PC-3 (cell line): ENCODE results near the gene DKKL1. TPM values are rescaled to one million over a fixed set of nuclear protein-coding genes. Genes with fewer than 3 reads are reported as not detected.

Experiments used
- ATAC-seq: fragments of 200-7000 bp; cut with Tn5 transposase; 2 replicates; pipeline ENCODE4 v1.9.1; 2020; ENCODE audit warnings: mild to moderate bottlenecking, moderate library complexity
- BruUV-seq: library from RNA; stranded (reverse); fragments of 400-500 nt; replicated peaks from 2 replicates; lab custom pipeline; 2021; lab: Mats Ljungman, UMichigan
- CTCF ChIA-PET: fragments of 300-600 bp; sonication (Branson Sonifier 250); formaldehyde crosslinking; loops from one replicate; lab custom pipeline; 2022; ENCODE audit warnings: antibody characterized with exemption; lab: Charles Lee
- POLR2A ChIA-PET: fragments of 300-600 bp; sonication (Branson Sonifier 250); formaldehyde crosslinking; loops from one replicate; lab custom pipeline; 2022; ENCODE audit warnings: antibody characterized with exemption; ENCODE audit not compliant: unreplicated experiment; lab: Charles Lee
- DNase-seq: peaks from one replicate; pipeline ENCODE4 v3.0.0-alpha.2; 2015
- H2AFZ ChIP-seq: fragments of 300-600 bp; sonication (generic); 2 replicates; pipeline ENCODE4 v1.6.0; 2016; ENCODE audit warnings: antibody characterized with exemption, low read length
- H3F3A ChIP-seq: fragments of 300-600 bp; sonication (generic); one replicate; pipeline ENCODE4 v1.6.0; 2017; ENCODE audit warnings: antibody characterized with exemption, low read length, control low read depth, mild to moderate bottlenecking; ENCODE audit not compliant: unreplicated experiment
- H3K27ac ChIP-seq: fragments of 300-600 bp; sonication (generic); 2 replicates; pipeline ENCODE4 v1.5.1; 2016; ENCODE audit warnings: mild to moderate bottlenecking, low read length
- H3K27me3 ChIP-seq: fragments of 300-600 bp; sonication (generic); 2 replicates; pipeline ENCODE4 v1.6.1; 2016; ENCODE audit warnings: low read length, mixed read lengths
- H3K36me3 ChIP-seq: fragments of 300-600 bp; sonication (generic); 2 replicates; pipeline ENCODE4 v1.6.1; 2016; ENCODE audit warnings: low read depth, mixed run types, low read length, mixed read lengths
- H3K4me1 ChIP-seq: fragments of 300-600 bp; sonication (generic); 2 replicates; pipeline ENCODE4 v1.5.1; 2016; ENCODE audit warnings: low read length; ENCODE audit not compliant: insufficient read depth
- H3K4me2 ChIP-seq: fragments of 300-600 bp; sonication (generic); 2 replicates; pipeline ENCODE4 v1.6.0; 2016; ENCODE audit warnings: low read length
- H3K4me3 ChIP-seq: fragments of 300-600 bp; sonication (generic); 2 replicates; pipeline ENCODE4 v1.5.1; 2016; ENCODE audit warnings: mild to moderate bottlenecking, low read length, mixed read lengths
- H3K79me2 ChIP-seq: fragments of 300-600 bp; sonication (generic); 2 replicates; pipeline ENCODE4 v1.6.1; 2017; ENCODE audit warnings: low read length, mixed read lengths
- H3K9ac ChIP-seq: fragments of 300-600 bp; sonication (generic); 2 replicates; pipeline ENCODE4 v1.6.0; 2016; ENCODE audit warnings: mild to moderate bottlenecking, low read length
- H3K9me2 ChIP-seq: fragments of 300-600 bp; sonication (generic); replicated peaks from 2 replicates; pipeline ENCODE4 v1.6.1; 2016; ENCODE audit warnings: mixed run types, low read length, mixed read lengths
- H3K9me3 ChIP-seq: fragments of 300-600 bp; sonication (generic); 2 replicates; pipeline ENCODE4 v1.6.1; 2016; ENCODE audit warnings: low read length, mixed read lengths
- H4K20me1 ChIP-seq: fragments of 300-600 bp; sonication (generic); 2 replicates; pipeline ENCODE4 v1.6.1; 2016; ENCODE audit warnings: low read length, mixed read lengths
- CTCF ChIP-seq: fragments of 300-600 bp; sonication (generic); conservative IDR thresholded peaks from 2 replicates; pipeline ENCODE4 v1.5.1; 2017; ENCODE audit warnings: antibody characterized with exemption, low read depth, mild to moderate bottlenecking, low read length
- EZH2 ChIP-seq: fragments of 300-600 bp; sonication (generic); IDR thresholded peaks from one replicate; pipeline ENCODE4 v1.6.1; 2017; ENCODE audit warnings: antibody characterized with exemption, mild to moderate bottlenecking, low read length; ENCODE audit not compliant: unreplicated experiment
- EZH2phosphoT487 ChIP-seq: fragments of 300-600 bp; sonication (generic); IDR thresholded peaks from 2 replicates; pipeline ENCODE4 v1.6.1; 2018; ENCODE audit warnings: mild to moderate bottlenecking, antibody characterized with exemption, low read length, borderline replicate concordance
- intact Hi-C: fragments of 100-400 bp; cut with micrococcal nuclease; formaldehyde crosslinking; loops from 2 replicates; pipeline ENCODE4 v1.9.0; 2023
- total RNA-seq: library from RNA; depleted of rRNA; stranded (reverse); fragments of >200 nt; gene quantifications from 2 replicates; pipeline ENCODE4 v1.2.3, GENCODE V29; 2014

Gene DKKL1
- total RNA-seq, 1 experiment from 2014 or later: 2.4 TPM

DNA sequence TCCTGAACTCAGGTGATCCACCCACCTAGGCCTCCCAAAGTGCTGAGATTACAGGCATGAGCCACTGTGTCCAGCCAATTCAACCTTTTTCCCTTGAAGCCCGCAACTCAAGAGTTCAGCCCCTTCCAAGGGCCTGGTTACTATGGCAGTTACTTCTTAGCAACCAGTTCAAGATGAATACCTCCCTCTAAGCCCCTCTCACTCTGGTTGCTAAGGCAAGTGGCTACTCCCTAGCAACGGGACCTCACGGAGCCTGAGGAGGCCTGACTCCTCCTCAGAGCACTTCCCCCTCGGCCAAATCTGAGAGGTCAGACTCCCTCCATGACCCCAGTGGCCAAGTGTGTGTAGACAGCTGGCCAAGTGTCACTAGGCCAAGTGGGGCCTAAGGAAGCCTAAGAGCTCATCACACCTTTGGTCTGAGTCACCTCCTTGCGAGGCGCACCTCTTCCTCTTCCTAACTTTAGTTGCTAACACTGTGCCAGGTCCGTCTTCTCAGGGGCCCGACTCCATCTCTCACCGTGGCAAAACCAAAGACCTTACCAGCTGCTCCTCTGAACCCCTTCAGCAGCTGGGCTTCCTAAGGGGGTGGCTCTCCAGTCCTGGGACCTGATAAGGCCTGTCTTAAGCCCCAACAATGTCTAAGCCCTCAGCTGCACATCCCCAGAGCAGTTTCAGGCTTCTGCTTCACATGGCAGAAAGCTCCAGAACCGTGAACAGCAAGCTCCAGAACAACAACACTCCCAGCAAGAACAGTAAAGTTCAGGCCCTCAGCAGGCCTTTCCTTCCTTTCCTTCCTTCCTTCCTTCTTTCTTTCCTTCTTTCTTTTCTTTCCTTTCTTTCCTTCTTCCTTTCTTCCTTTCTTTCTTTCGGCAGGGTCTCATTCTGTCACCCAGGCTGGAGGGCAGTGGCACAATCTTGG is 18.9 kb upstream of the DKKL1 start:
- BruUV-seq: no TSS peak

GRCh38 chr19:49347191-49347590 is 16.5 kb upstream of the DKKL1 start:
- peaks cover 57% of the 10 kb centered on the region for H3K36me3 ChIP-seq
- H2AFZ ChIP-seq: no peak overlapping the region
- CTCF ChIA-PET: no interaction called here
- POLR2A ChIA-PET: no interaction called here
- BruUV-seq: no TSS peak
- TF ChIP-seq EZH2: no peak
- H4K20me1 ChIP-seq: no peaks in the 10 kb centered on the region
- H3K27ac ChIP-seq: no peak overlapping the region
- no peak for ATAC-seq
- intact Hi-C loops: no loop called here
- H3K4me1 ChIP-seq: no peaks in the 10 kb centered on the region
- no peak overlapping the region for H3K4me2 ChIP-seq
- H3K9me2 ChIP-seq: no peaks in the 10 kb centered on the region
- H3K9me3 ChIP-seq: no peaks in the 10 kb centered on the region
- H3K79me2 ChIP-seq: no peaks in the 10 kb centered on the region
- no peaks in the 10 kb centered on the region for H3F3A ChIP-seq
- H3K27me3 ChIP-seq: no peaks in the 10 kb centered on the region
- DNase-seq: no peak
- no peak overlapping the region for H3K9ac ChIP-seq
- no peak overlapping the region for H3K4me3 ChIP-seq

More for the DNA sequence above, 18.9 kb upstream of the DKKL1 start:
- ATAC-seq (no peak), DNase-seq (no peak)
- Histone ChIP-seq H4K20me1 (no peaks in the 10 kb centered on the region), H3K36me3 (peaks cover 54% of the 10 kb centered on the region), H3K4me1 (peaks cover 3% of the 10 kb centered on the region), H3K27me3 (no peaks in the 10 kb centered on the region), H3K27ac (no peak overlapping the region), H3K4me2 (no peak overlapping the region), H3F3A (no peaks in the 10 kb centered on the region), H3K4me3 (no peak overlapping the region), H3K9me3 (no peaks in the 10 kb centered on the region), H3K9me2 (no peaks in the 10 kb centered on the region), H2AFZ (no peak overlapping the region), H3K79me2 (no peaks in the 10 kb centered on the region), H3K9ac (no peak overlapping the region)
- CTCF ChIA-PET: no interaction called here
- TF ChIP-seq EZH2phosphoT487 (no peak), CTCF (no peak), EZH2 (no peak)
- POLR2A ChIA-PET: no interaction called here
- intact Hi-C loops: no loop called here

GRCh38 chr19:49347835-49348234 is 15.8 kb upstream of the DKKL1 start:
- POLR2A ChIA-PET: no interaction called here
- Histone ChIP-seq H3K9me3 (no peaks in the 10 kb centered on the region), H3K36me3 (peaks cover 51% of the 10 kb centered on the region), H3K27ac (no peak overlapping the region), H3F3A (no peaks in the 10 kb centered on the region), H3K4me3 (no peak overlapping the region), H4K20me1 (no peaks in the 10 kb centered on the region), H3K9ac (no peak overlapping the region), H3K79me2 (no peaks in the 10 kb centered on the region), H3K9me2 (no peaks in the 10 kb centered on the region), H3K4me1 (no peaks in the 10 kb centered on the region), H2AFZ (no peak overlapping the region), H3K4me2 (no peak overlapping the region), H3K27me3 (no peaks in the 10 kb centered on the region)
- peak; percentile 73 for ATAC-seq
- CTCF ChIA-PET: no interaction called here
- peak; percentile 58 for DNase-seq
- intact Hi-C loops: no loop called here
- no TSS peak for BruUV-seq
- TF ChIP-seq CTCF: 0 out of 2 replicates have a peak, but pooled peaks have one; percentile 28
- no peak for TF ChIP-seq EZH2
